GM19324 (cell line): ENCODE data around the gene CIB1.
A peak's percentile ranks its signal among the peaks of the same experiment; 100 is the strongest.
"Not testable (repeated sequence)": the region's sequence is repeated elsewhere in the genome, so short reads cannot be mapped to it uniquely, and the experiment has no call there.

ENCODE experiments used
- ATAC-seq: cut with Tn5 transposase; IDR thresholded peaks from one replicate; pipeline ENCODE4 v1.9.1; 2021; ENCODE audit warnings: mild to moderate bottlenecking, moderate library complexity; ENCODE audit not compliant: unreplicated experiment, low FRiP score

The CIB1 gene

DNA sequence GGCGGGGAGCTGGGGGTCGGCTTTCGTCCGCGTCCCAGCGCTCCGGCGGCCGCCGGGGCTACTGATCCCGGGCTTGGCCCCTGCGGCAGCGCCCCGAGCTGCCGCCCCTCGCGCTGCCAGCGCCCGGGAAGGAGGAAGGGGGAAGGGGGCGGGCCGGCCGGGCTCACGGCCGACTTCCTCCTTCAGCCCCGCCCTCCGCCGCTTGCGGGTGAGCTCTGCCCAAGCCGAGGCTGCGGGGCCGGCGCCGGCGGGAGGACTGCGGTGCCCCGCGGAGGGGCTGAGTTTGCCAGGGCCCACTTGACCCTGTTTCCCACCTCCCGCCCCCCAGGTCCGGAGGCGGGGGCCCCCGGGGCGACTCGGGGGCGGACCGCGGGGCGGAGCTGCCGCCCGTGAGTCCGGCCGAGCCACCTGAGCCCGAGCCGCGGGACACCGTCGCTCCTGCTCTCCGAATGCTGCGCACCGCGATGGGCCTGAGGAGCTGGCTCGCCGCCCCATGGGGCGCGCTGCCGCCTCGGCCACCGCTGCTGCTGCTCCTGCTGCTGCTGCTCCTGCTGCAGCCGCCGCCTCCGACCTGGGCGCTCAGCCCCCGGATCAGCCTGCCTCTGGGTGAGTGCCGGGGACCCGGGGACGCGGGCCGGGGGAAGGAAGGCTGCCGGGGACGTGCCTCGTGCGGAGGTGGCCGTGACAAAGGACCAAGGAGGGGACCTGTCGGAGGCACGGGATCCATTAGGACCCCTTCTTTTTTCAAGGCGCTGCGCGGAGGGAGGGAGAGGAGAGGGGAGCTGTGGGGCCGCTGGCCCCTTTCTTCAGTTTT lies 32.4 kb downstream of the CIB1 start, which contains the start of gene SEMA4B:
SEMA4B (plus strand) TSS at position 201 of the 814 bp plus-strand sequence; CDS start at position 450, 249 bp downstream.
- ATAC-seq: peak; percentile 76

DNA sequence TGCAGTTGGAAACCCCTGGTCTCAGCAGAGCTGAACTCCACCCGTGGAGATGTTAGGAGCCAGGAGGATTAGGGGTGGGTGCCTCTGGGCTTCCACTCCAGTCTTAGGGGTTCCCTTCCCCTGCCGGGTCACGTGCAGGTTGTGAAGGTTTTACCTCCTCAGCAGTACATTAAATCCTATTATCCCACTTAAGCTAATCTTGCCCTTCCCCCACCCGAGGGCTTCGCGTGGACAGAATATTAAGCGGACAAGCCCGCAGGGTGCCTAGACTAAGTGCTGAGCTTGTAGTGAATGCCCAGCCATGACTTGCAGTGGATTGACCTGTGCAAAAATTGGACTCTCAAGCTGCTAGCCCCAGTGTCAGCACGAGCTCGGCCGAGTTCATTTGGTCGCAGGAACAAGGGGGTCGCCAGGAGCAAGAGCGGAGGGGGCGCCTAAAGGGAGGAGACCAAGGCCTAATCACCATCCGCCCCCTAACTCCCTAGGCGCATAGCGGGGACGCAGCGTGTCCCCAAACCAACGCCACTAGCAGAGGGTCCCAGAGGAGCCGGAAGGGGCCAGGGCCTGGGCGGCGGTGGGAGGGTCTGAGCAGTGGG lies 33.1 kb downstream of the CIB1 start:
- no peak for ATAC-seq

DNA sequence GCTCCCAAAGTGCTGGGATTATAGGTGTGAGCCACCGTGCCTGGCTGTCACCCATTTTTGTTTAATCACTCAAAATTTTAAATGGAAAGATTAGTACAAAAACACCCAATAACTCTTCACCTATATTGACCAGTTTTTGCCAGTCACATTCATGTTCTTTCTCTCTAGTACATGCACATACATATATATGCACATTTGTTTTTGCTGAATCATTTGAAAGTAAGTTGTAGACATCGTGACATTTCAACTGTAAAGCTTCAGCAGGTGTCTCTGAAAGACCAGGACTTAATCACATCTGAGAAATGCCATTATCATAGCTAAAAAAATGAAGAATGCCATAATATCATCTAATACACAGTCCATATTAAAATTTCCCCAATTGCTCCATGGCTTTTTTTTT lies 39.1 kb downstream of the CIB1 start:
- ATAC-seq: no peak

DNA sequence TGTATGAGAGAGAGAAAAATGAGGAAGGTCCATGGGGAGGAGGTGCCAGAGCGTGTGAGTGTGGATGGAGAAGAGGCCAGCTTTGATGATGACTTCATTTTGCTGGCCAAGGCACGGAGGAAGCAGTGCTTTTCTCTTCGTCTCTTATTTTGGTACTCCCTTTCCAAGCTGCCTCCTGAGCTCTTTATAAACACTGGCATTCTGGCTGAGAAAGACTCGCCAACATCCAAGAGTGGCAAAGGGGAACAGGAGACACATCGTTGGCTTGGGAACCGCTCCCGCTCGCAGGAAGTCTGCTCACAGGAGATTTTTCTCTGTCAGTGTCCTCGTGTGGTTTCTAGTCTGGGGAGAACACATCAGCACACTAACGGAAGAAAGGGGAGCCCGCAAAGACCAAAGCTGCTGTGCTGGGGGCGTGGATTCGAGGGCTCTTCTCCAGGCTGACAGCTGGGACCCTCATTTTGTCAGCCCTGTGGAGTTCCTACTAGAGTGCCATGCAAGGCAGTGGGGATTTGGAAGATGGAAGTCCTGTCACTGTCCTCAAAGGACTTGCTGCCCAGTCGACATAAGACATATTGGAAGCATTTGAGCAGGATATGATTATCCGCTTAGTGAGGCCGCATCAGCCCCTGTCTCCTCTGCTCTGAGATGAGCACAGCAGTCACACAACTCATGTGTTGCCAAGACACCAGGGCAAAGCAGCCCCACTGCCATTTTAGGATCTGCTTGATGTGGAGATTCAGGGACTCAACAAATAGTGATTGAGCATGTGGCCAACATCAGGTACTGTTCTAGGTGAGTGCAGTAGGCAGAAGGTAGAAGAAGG lies 40.6 kb downstream of the CIB1 start:
- ATAC-seq: no peak

DNA sequence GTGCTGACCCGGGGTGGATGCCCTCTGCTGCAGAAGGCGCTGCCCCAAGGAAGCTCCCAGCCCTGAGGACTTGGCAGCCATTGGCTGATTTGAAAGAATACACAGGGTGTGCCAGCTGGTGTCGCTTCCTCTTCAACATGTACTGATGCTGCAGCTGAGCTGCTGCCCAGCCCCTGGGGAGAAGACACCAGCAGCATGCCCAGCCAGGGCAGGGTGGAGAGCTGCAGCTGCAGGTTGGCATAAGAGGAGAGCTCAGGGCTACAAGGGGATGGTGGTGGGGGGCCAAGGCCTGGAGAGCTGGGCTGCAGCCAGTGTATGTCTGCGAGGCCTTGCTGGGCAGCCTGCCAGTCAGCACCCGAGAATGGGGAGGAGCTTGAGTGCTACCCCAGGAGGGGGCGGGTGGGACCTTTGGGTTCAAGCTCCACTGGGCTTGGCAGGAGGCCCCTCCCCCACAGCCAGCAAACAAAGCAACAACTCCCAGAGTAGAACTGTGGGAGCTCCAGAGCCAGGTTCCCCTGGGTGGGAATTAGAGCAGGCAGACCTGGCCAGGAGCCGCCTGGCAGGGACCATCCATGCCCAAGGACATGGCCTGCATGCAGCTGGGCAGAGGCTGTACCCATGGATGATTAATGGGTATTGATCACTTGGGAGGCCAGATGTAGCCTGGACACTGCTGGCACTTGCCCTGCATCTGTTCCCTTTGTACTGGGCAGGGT lies 41.8 kb downstream of the CIB1 start:
- peak; percentile 74 for ATAC-seq

DNA sequence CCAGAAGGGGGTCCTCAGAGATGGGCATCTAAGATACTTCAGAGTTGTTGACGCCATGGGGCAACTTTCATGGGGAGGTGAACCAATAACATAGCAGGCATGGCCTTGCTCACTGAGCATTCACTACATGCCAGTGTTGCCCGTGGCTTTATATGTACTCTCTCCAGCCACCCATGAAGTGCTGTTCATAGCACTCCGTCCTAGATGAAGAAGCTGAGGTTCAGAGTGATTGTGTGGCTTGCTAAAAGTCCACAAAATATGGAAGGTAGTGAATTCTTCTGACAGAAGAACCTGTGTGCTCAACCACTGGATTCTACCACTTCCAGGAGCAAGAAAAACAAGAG lies 42.4 kb downstream of the CIB1 start:
- ATAC-seq: peak; percentile 17

DNA sequence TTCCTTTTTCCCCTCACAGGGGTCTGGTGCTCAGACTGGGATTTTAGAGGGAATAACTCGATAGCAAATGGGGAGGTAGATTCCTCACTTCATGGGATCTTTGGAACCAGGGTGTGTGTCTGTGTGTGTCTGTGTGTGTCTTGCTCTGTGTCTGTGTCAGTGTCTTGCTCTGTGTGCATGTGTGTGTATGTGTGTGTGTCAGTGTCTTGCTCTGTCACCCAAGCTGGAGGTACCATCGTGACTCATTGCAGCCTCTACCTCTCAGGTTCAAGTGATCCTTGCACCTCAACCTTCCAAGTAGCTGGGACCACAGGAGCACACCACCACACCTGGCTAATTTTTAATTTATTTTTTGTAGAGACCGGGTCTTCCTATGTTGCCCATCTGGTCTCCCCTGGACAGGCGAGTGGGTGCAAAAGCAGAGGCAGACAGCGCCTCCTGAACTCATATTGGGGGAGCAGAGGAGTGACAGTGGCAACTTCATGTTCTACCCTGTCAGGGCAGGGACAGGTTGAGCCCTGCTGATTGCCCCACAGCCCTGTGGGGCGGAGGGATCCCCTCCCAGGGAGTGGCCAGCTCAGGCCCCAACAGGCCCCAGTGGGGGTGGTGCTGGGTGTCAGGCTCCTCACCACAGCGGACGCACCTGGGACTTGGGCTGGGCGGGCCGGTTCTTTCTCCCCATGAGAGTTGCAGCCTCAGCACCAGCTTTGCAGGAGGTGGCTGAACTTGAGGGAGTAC lies 43.0 kb downstream of the CIB1 start:
- ATAC-seq: peak; percentile 76

DNA sequence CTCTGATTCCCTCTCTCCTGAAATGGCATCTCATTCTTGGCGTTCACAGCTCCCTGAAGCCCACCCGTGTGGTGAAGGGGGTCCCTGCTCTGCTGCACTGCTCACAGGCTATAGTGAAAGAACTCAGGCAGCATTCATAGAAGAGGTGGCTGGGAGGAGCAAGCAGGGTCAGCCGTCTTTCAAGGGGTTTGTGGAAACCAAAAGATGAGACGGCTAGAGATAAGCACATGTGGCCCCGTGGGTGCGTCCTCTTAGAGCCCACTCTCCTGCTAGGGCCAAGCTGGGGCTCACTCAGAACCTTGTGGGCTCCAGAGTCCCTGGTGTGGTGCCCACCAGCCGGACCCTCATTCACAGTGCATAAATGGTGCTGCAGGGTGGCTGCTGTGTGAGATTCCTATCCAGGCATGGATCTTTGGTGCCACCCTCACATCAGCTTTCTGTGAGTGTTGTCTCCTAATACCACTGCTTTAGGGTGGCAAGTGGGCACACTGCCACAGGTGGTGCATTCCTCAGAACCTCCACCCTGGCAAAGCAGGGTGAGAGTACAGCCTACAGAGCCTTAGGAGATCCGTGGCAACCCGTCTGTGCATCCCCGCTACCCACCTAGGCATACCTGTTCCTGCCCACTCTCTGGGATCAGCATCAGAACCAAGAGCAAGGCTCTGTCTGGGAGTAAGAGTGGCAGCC lies 43.8 kb downstream of the CIB1 start:
- ATAC-seq: no peak

DNA sequence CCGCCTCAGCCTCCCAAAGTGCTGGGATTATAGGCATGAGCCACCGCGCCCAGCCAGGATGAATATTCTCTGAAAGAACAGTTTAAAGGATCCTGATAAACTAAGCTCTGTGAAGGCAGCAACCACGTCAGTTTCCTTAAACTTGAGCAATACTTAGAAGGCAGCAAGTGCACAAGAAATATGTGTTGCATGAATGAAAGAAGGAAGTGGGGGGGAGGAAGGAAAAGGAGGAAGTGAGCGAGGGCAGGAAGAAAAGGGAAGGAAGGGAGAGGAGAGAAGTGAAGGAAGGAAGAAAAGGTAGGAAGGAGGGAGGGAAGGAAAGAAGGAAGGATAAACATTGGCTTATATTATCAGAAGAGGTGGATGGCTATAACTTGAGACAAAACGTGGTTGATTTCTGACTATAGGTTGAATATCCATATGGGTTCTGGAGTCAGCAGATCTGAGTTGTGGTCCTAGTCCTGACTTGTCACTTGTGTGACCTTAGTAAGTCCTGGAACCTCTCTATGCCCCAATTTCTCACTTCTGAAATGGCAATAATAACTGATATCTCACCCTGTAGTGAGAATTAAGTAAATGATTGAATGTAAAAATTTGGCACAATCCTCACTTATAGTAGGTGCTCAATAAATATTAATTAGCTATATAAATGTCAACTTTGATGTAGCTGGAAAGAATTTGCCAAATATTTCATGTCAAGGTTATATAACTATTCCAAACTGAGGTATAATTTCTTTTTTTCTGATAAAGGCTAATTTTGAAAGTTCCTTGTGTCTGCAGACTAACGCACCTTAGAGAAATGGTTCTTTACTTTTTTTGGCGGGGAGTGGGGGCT lies 44.6 kb downstream of the CIB1 start:
- no peak for ATAC-seq

DNA sequence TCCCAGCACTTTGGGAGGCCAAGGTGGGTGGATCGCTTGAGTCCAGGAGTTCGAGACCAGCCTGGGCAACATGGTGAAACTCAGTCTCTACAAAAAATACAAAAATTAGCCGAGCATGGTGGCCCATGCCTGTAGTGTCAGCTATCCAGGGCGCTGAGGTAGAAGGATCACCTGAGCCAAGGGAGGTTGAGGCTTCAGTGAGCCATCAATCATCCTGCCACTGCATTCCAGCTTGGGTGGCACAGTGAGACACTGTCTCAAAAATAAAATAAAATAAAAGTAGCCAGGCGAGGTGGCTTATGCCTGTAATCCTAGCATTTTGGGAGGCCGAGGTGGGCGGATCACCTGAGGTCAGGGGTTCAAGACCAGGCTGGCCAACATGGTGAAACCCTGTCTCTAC lies 45.7 kb downstream of the CIB1 start:
- not testable (repeated sequence) for ATAC-seq

DNA sequence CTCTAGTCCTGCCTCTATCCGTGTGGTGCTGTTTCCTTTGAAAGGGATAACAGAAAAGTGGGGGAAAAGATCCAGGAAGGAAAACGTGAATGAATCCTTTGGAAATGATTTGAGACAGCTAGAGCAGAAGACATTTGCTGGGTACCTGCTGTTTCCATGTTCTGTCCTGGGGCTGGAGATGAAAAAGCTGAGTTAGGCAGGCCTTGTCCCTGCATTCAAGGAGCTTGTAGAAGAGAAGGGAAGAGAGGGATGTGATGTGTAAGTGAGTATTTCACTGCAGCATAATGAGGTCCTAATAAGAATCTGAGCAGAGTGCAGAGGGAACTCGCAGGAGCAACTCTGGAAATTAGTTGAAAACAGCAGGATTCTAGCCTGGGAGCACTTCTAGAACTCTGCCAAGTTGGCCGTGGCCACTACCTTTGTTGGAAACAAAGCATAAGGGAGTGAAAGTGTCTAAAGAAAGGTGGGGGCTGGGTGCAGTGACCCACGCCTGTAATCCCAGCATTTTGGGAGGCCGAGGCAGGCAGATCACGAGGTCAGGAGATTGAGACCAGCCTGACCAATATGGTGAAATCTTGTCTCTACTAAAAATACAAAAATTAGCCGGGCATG lies 46.4 kb downstream of the CIB1 start:
- no peak for ATAC-seq

DNA sequence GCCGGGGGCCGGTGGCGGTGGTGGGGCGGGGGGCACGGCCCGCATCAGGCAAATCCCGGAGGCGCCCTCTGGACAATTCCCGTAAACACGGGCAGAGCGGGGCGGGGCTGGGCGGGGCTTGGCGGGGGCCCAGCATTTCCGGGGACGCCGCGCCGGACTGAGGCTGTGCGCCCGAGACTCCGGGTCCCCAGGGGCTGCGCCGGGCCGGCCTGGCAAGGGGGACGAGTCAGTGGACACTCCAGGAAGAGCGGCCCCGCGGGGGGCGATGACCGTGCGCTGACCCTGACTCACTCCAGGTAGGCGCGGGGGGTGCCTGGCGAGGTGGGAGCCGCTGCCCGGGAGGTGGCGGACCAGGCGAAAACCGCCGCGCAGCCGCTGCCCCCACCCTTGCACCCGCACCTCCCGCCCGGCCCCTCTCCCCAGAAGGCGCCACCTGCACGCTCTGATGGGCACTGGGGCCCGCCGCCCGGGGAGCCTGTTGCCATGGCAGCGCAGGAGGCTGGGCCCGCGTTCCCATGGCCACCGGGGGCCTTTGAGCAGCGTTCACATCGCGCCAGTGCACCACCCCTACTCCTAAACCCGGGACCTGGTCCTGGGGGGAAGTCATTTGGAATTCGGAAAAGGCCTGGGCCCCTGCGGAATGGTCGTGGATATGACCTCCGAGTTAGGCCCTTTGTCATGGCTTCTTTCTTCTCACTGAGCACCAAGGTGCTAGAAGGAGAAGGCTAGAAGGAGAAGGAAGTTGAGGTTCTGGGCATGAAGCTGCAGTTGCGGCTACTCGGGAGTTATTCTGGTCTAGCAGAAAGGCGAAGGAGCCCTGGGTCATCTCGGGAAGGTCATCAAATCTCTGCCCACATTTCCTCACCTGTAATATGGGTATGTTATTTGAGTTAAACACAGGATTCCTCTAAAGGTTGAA lies 48.7 kb downstream of the CIB1 start:
- ATAC-seq: peak; percentile 73

DNA sequence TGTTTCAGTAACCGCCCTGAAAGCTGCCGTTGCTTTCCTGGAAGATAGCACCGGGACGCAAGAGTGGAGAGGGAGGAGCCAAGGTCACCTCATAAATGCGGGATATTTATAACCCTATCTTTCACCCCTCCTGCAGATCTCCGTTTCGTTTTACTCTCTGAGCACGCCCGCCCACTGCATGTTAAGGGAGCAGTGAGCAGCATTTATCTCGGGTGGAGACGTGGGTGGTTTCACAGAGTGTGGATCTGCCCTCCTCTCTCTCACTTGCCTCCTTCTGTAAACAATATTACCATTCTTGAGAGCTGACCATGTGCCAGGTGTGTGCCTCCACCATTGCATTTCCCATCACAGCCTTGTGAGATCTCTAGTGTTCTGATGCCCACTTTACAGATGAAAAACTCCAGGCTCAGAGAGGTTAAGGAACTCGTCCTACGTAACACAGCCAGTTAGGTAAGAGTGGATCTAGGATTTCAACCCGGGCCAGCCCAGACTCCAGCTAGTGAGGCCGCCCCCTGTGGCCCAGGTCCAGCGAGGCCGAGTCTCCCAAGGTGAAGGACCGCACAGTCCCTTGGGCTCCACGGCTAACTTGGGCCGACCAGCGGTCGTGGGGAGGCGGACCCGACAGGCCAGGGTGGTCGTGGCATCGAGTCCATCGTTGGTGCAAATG lies 49.5 kb downstream of the CIB1 start:
- ATAC-seq: peak; percentile 55

DNA sequence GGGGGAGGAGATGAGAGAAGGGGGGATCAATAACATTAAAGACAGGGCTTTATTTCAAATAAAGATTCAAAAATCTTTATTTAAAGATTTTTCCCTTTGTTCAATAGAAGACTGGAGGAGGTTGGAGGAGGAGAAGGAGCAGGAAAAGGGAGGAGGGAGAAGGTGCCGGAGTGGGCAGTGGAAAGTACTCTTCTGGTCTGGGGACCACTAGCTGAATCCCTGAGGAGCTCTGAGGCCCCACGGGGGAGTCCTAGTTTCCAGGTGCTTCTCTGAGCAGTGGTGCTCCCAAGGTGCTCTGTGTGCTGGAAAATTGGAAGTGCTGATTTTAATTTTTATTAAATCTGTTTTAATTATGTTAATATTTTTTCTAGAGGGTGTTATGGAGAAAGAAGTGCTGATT lies 52.0 kb downstream of the CIB1 start:
- no peak for ATAC-seq
